Right cardiac atrium (tissue), 5 donors: ENCODE measurements around the gene ZNF597. TPM values are rescaled to one million over a fixed set of nuclear protein-coding genes. Genes with fewer than 3 reads are reported as not detected.

Source experiments
- ATAC-seq, 2 donors: fragments of 200-7000 bp; cut with Tn5 transposase; one replicate each; pipeline versions ENCODE4 v1.8.0 to v1.9.1; 2020; ENCODE audit warnings: moderate library complexity in 2 of 2, mild to moderate bottlenecking in 1 of 2
- DNase-seq, 3 donors: peaks; one replicate each; pipeline ENCODE4 v3.0.0-alpha.2; 2020
- H3K27ac ChIP-seq: one replicate; pipeline ENCODE4 v1.5.1; 2013; ENCODE audit warnings: mild to moderate bottlenecking, low read length, control low read depth, moderate library complexity
- H3K27me3 ChIP-seq: one replicate; pipeline ENCODE4 v1.6.1; 2013; ENCODE audit not compliant: control insufficient read depth, insufficient read depth
- H3K4me1 ChIP-seq: one replicate; pipeline ENCODE4 v1.6.1; 2013; ENCODE audit warnings: low read length; ENCODE audit not compliant: control insufficient read depth, insufficient read depth
- H3K4me3 ChIP-seq: one replicate; pipeline ENCODE4 v1.5.1; 2013; ENCODE audit warnings: low read length, control low read depth
- H3K9me3 ChIP-seq: one replicate; pipeline ENCODE4 v1.6.1; 2013; ENCODE audit warnings: low read length; ENCODE audit not compliant: control insufficient read depth
- WGBS: extraction: QIAGEN DNeasy Blood & Tissue Kit; methylation state at CpG from one replicate; pipeline ENCODE4 v1.1.7; 2013; 5-methylcytosine and 5-hydroxymethylcytosine counted together
- intact Hi-C, 4 donors: fragments of 100-400 bp; cut with DNase I; formaldehyde crosslinking; loops; one replicate each; pipeline versions ENCODE4 v1.11.0 to v1.14.0; 2022 to 2023
- microRNA-seq, 2 donors: library from miRNA; unstranded; fragments of <30 nt; microRNA quantifications; one replicate each; pipeline ENCODE4 v1.2.0, GENCODE V29; 2020 to 2021
- polyA plus RNA-seq: library from polyadenylated mRNA; stranded (reverse); fragments of 200-250 nt; gene quantifications from one replicate; pipeline ENCODE4 v1.2.3, GENCODE V29; 2013
- total RNA-seq, 4 donors: library from RNA; stranded (reverse); fragmentation: NEBNext Ultra II Directional; extraction: Animal tissue kit (Norgen Biotek cat#: 25700); gene quantifications; one replicate each; pipeline ENCODE4 v1.2.1, GENCODE V29; 2021
- donor health status: healthy with polysubstance abuse.
- donor health status: DM: no; HTN: yes; CAD: no.
- donor health status: DM: no; HTN: no; CAD: no.
- donor health status: DM: no; HTN: yes; CAD: no; lungs with severe emphysema.
- donor health status: DM: yes; HTN: yes; CAD: no.

The ZNF597 gene
- total and polyA plus RNA-seq, 5 donors = 0.88 to 3.5 (median 2.1) TPM

GRCh38 chr16:3389663-3390338, 53.5 kb downstream of the ZNF597 start:
- H3K4me3 ChIP-seq = no peak overlapping the region
- H3K4me1 ChIP-seq = no peaks in the 10 kb centered on the region
- no peaks in the 10 kb centered on the region for H3K27me3 ChIP-seq
- WGBS = 96% methylated on average over 9 of the region's 9 CpGs
- no peak for ATAC-seq
- intact Hi-C loops = no loop called here
- H3K9me3 ChIP-seq = peaks cover 25% of the 10 kb centered on the region
- H3K27ac ChIP-seq = no peak overlapping the region
- no peak for DNase-seq

GRCh38 chr16:3388325-3388724, 55.0 kb downstream of the ZNF597 start:
- Histone ChIP-seq H3K9me3 (peaks cover 34% of the 10 kb centered on the region), H3K4me3 (no peak overlapping the region), H3K27me3 (no peaks in the 10 kb centered on the region), H3K4me1 (no peaks in the 10 kb centered on the region), H3K27ac (no peak overlapping the region)
- intact Hi-C loops = no loop called here
- ATAC-seq = no peak
- no peak for DNase-seq
- 92% methylated on average over 6 of the region's 6 CpGs for WGBS

DNA sequence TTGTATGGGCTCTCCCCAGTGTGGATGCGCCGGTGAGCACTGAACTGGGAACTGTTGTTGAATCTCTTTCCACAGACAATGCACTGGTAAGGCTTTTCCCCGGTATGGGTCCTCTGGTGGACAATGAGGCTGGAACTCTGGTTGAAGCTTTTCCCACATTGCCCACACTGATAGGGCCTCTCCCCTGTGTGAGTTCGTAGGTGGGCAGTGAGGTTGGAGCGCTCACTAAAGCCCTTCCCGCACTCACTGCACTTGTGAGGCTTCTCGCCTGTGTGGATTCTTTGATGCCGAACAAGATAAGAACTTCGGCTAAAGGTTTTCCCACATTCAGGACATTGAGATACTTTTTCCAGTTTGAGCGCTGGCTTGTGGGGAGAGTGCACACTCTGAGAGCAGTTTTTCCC, 60.3 kb downstream of the ZNF597 start:
- DNase-seq = no peak
- Histone ChIP-seq H3K9me3 (peaks cover 45% of the 10 kb centered on the region), H3K4me1 (no peaks in the 10 kb centered on the region), H3K4me3 (no peak overlapping the region), H3K27me3 (no peaks in the 10 kb centered on the region), H3K27ac (no peak overlapping the region)
- intact Hi-C loops = no loop called here
- ATAC-seq = no peak
- WGBS = 98% methylated on average over 10 of the region's 10 CpGs

Small RNA genes lying within 50 kb of the gene (microRNA-seq; reads per million reads assigned to microRNA genes)
- 0 reads per million in 2 donors for gene MIR6126

Other genes with a start within 250 kb of the ZNF597 start
- gene ZNF200, start 208.3 kb downstream of the ZNF597 start, total RNA-seq = 1 to 10 TPM; 4.9 to 7.9 (median 6.1) TPM
- gene ZNF200, start 208.3 kb downstream of the ZNF597 start, polyA plus RNA-seq = 2.9 TPM
- 1 to 10 TPM in 3 of 4 donors, under 1 TPM in 1; 0.91 to 1.6 (median 1.6) TPM for gene MEFV, start 186.9 kb downstream of the ZNF597 start, total RNA-seq
- 0.32 TPM for gene MEFV, start 186.9 kb downstream of the ZNF597 start, polyA plus RNA-seq
- 10 to 100 TPM; 10.5 to 17.8 (median 12.0) TPM for gene ZNF263, start 160.0 kb downstream of the ZNF597 start, total RNA-seq
- gene ZNF263, start 160.0 kb downstream of the ZNF597 start, polyA plus RNA-seq = 8.3 TPM
- 1 to 10 TPM; 5.1 to 8.7 (median 6.4) TPM for gene TIGD7, start 138.1 kb downstream of the ZNF597 start, total RNA-seq
- gene TIGD7, start 138.1 kb downstream of the ZNF597 start, polyA plus RNA-seq = 3.5 TPM
- 10 to 100 TPM; 19.8 to 23.0 (median 21.5) TPM for gene ZNF75A, start 138.0 kb downstream of the ZNF597 start, total RNA-seq
- gene ZNF75A, start 138.0 kb downstream of the ZNF597 start, polyA plus RNA-seq = 16.0 TPM
- gene OR2C1, start 87.6 kb downstream of the ZNF597 start, total RNA-seq = under 1 TPM in 1 of 4 donors, not detected in 3; 0.21 TPM
- not detected for gene OR2C1, start 87.6 kb downstream of the ZNF597 start, polyA plus RNA-seq
- 1 to 10 TPM; 5.9 to 9.0 (median 7.6) TPM for gene ZSCAN32, start 42.5 kb downstream of the ZNF597 start, total RNA-seq
- 5.1 TPM for gene ZSCAN32, start 42.5 kb downstream of the ZNF597 start, polyA plus RNA-seq
- gene ZNF174, start 42.3 kb downstream of the ZNF597 start, total RNA-seq = 10 to 100 TPM in 3 of 4 donors, 1 to 10 TPM in 1; 8.9 to 13.5 (median 11.8) TPM
- gene ZNF174, start 42.3 kb downstream of the ZNF597 start, polyA plus RNA-seq = 11.1 TPM
- gene NAA60, start 176 bp upstream of the ZNF597 start, total RNA-seq = 10 to 100 TPM; 40.7 to 51.5 (median 46.0) TPM
- 50.9 TPM for gene NAA60, start 176 bp upstream of the ZNF597 start, polyA plus RNA-seq
- not detected for gene C16orf90, start 52.0 kb upstream of the ZNF597 start, total RNA-seq
- gene C16orf90, start 52.0 kb upstream of the ZNF597 start, polyA plus RNA-seq = not detected
- 10 to 100 TPM; 16.8 to 22.2 (median 18.6) TPM for gene CLUAP1, start 57.5 kb upstream of the ZNF597 start, total RNA-seq
- gene CLUAP1, start 57.5 kb upstream of the ZNF597 start, polyA plus RNA-seq = 8.5 TPM
- gene NLRC3, start 133.9 kb upstream of the ZNF597 start, total RNA-seq = 1 to 10 TPM in 2 of 4 donors, under 1 TPM in 2; 0.85 to 1.3 (median 1.0) TPM
- gene NLRC3, start 133.9 kb upstream of the ZNF597 start, polyA plus RNA-seq = 0.68 TPM
- 1 to 10 TPM; 1.6 to 2.7 (median 2.2) TPM for gene SLX4, start 168.1 kb upstream of the ZNF597 start, total RNA-seq
- gene SLX4, start 168.1 kb upstream of the ZNF597 start, polyA plus RNA-seq = 1.9 TPM
- 10 to 100 TPM in 1 of 4 donors, 1 to 10 TPM in 3; 3.4 to 10.7 (median 6.1) TPM for gene DNASE1, start 211.2 kb upstream of the ZNF597 start, total RNA-seq
- 8.1 TPM for gene DNASE1, start 211.2 kb upstream of the ZNF597 start, polyA plus RNA-seq